ENCODE measurements around the gene SFMBT2.

SFMBT2 gene

GRCh38 chr10:7264313-7264756 is 146.5 kb downstream of the SFMBT2 start:
- DNase-seq (ENCODE audit: low read depth), result no peak

- DNase-seq (ENCODE audit: low read depth), result no peak
These were observed 147.2 kb downstream of the SFMBT2 start for GRCh38 chr10:7263616-7264015.

GRCh38 chr10:7261351-7261750 is 149.5 kb downstream of the SFMBT2 start:
- DNase-seq (ENCODE audit: low read depth), result no peak

GRCh38 chr10:7260912-7261311 is 149.9 kb downstream of the SFMBT2 start:
- DNase-seq (ENCODE audit: low read depth), result no peak

- DNase-seq (ENCODE audit: low read depth), result no peak
These were observed 150.4 kb downstream of the SFMBT2 start for GRCh38 chr10:7260412-7260900.

GRCh38 chr10:7258948-7259523 is 151.8 kb downstream of the SFMBT2 start:
- DNase-seq (ENCODE audit: low read depth), result peak; percentile 29

- DNase-seq (ENCODE audit: low read depth), result no peak
These were observed 155.3 kb downstream of the SFMBT2 start for GRCh38 chr10:7255517-7255916.

GRCh38 chr10:7251696-7252465 is 159.0 kb downstream of the SFMBT2 start:
- DNase-seq (ENCODE audit: low read depth), result no peak

GRCh38 chr10:7250236-7250635 is 160.6 kb downstream of the SFMBT2 start:
- DNase-seq (ENCODE audit: low read depth), result no peak

GRCh38 chr10:7248585-7249164 is 162.2 kb downstream of the SFMBT2 start:
- DNase-seq (ENCODE audit: low read depth), result no peak

- no peak for DNase-seq (ENCODE audit: low read depth)
These were observed 162.7 kb downstream of the SFMBT2 start for GRCh38 chr10:7248148-7248547.

GRCh38 chr10:7245505-7245904 is 165.3 kb downstream of the SFMBT2 start:
- DNase-seq (ENCODE audit: low read depth), result no peak

GRCh38 chr10:7243873-7244272 is 167.0 kb downstream of the SFMBT2 start:
- no peak for DNase-seq (ENCODE audit: low read depth)

GRCh38 chr10:7243139-7243538 is 167.7 kb downstream of the SFMBT2 start:
- DNase-seq (ENCODE audit: low read depth), result no peak

GRCh38 chr10:7239312-7239985 is 171.4 kb downstream of the SFMBT2 start:
- DNase-seq (ENCODE audit: low read depth), result no peak

GRCh38 chr10:7235376-7235775 is 175.5 kb downstream of the SFMBT2 start:
- no peak for DNase-seq (ENCODE audit: low read depth)

GRCh38 chr10:7234109-7234508 is 176.7 kb downstream of the SFMBT2 start:
- DNase-seq (ENCODE audit: low read depth), result no peak

GRCh38 chr10:7233259-7233991 is 177.4 kb downstream of the SFMBT2 start:
- DNase-seq (ENCODE audit: low read depth), result no peak

- no peak for DNase-seq (ENCODE audit: low read depth)
These were observed 179.1 kb downstream of the SFMBT2 start for GRCh38 chr10:7231509-7232414.

GRCh38 chr10:7230951-7231350 is 179.9 kb downstream of the SFMBT2 start:
- no peak for DNase-seq (ENCODE audit: low read depth)

GRCh38 chr10:7230036-7230435 is 180.8 kb downstream of the SFMBT2 start:
- no peak for DNase-seq (ENCODE audit: low read depth)
